Lung (tissue), 12 donors: ENCODE measurements around the gene ADAMTS16. TPM values are rescaled to one million over a fixed set of nuclear protein-coding genes. Genes with fewer than 3 reads are reported as not detected.

Experiments used
- ATAC-seq: fragments of 200-7000 bp; cut with Tn5 transposase; one replicate; pipeline ENCODE4 v1.9.1; 2020; ENCODE audit warnings: moderate number of reproducible peaks; ENCODE audit not compliant: insufficient read depth, low FRiP score
- DNase-seq, 3 donors: peaks; one replicate each; pipeline ENCODE4 v3.0.0-alpha.2; 2013 to 2017
- H3K27ac ChIP-seq, 2 donors: one replicate each; pipeline ENCODE4 v1.5.1; 2013; ENCODE audit warnings: mild to moderate bottlenecking in 2 of 2, moderate library complexity in 2 of 2, control low read depth in 1 of 2, inconsistent platforms in 1 of 2, low read depth in 1 of 2, low read length in 1 of 2
- H3K27me3 ChIP-seq, 3 donors: one replicate each; pipeline ENCODE4 v1.5.1; 2013; ENCODE audit warnings: low read length in 2 of 3; ENCODE audit not compliant: control insufficient read depth in 3 of 3, insufficient read depth in 3 of 3
- H3K36me3 ChIP-seq, 4 donors: one replicate each; pipeline ENCODE4 v1.5.1; 2013; ENCODE audit warnings: low read length in 4 of 4, mild to moderate bottlenecking in 1 of 4, moderate library complexity in 1 of 4; ENCODE audit not compliant: control insufficient read depth in 4 of 4, insufficient read depth in 4 of 4
- H3K4me1 ChIP-seq, 5 donors: one replicate each; pipeline ENCODE4 v1.5.1; 2013; ENCODE audit warnings: low read length in 5 of 5, mild to moderate bottlenecking in 2 of 5, moderate library complexity in 1 of 5; ENCODE audit not compliant: control insufficient read depth in 5 of 5, insufficient read depth in 5 of 5
- H3K4me3 ChIP-seq: one replicate; pipeline ENCODE4 v1.5.1; 2013; ENCODE audit warnings: mild to moderate bottlenecking, control low read depth, moderate library complexity
- H3K9ac ChIP-seq, 2 donors: one replicate each; pipeline ENCODE4 v1.5.1; 2013; ENCODE audit warnings: low read length in 2 of 2, control low read depth in 1 of 2; ENCODE audit not compliant: insufficient read depth in 1 of 2
- H3K9me3 ChIP-seq, 4 donors: one replicate each; pipeline ENCODE4 v1.5.1; 2013; ENCODE audit warnings: low read length in 3 of 4, mild to moderate bottlenecking in 1 of 4, moderate library complexity in 1 of 4; ENCODE audit not compliant: control insufficient read depth in 4 of 4, insufficient read depth in 3 of 4
- CTCF ChIP-seq: IDR thresholded peaks from 2 replicates; pipeline ENCODE4 v1.5.1; 2012; ENCODE audit warnings: mild to moderate bottlenecking; ENCODE audit errors: control extremely low read depth, extremely low read depth
- WGBS, 2 donors: extraction: QIAGEN DNeasy Blood & Tissue Kit; methylation state at CpG; one replicate each; pipeline ENCODE4 v1.1.7; 2013; 5-methylcytosine and 5-hydroxymethylcytosine counted together
- polyA plus RNA-seq, 2 donors: library from polyadenylated mRNA; stranded (reverse); fragments of 200-250 nt; gene quantifications; one replicate each; pipeline ENCODE4 v1.2.1, GENCODE V29; 2013
- total RNA-seq, 2 donors: library from RNA; depleted of rRNA in 1 of 2; stranded (reverse); fragments of >200 nt in 1 of 2; gene quantifications; one replicate each; pipeline ENCODE4 v1.2.1, GENCODE V29; 2014 to 2021
- donor health status: control.
- donor health status: control.
- donor health status: Bipolar disorder and iron deficiency.
- donor health status: healthy.
- donor health status: DM: yes; HTN: yes; CAD: no.

The ADAMTS16 gene
- total and polyA plus RNA-seq, 4 donors: 0.09 to 0.97 TPM; not detected in 2

DNA sequence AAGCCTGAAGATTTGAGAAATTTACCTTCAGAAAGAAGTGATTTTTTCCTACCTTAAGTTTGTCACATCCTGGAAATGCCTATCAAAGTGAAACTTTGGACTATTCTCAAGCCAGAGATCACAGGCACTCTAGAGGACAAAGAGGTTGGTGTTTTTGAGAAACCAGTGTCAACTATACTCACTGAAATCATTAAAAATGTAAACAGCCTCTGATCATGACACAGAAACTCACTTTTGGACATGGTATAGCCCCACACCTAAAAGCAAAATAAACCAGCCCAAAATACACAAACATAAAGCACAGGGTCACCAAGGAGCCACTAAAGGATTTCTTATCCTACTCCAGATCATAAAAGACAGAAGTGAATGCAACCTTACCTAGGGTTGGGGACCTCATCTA lies 216.6 kb downstream of the ADAMTS16 start:
- H3K36me3 ChIP-seq: no peaks in the 10 kb centered on the region
- H3K9me3 ChIP-seq: peaks cover 0 to 2% (median 0%) of the 10 kb centered on the region in 4 donors
- H3K4me1 ChIP-seq: no peaks in the 10 kb centered on the region
- H3K4me3 ChIP-seq: no peak overlapping the region
- ATAC-seq: no peak
- no peak for TF ChIP-seq CTCF
- H3K27ac ChIP-seq: no peak overlapping the region
- no peaks in the 10 kb centered on the region for H3K27me3 ChIP-seq
- H3K9ac ChIP-seq: no peak overlapping the region
- DNase-seq: no peak

GRCh38 chr5:5359618-5360017 lies 219.5 kb downstream of the ADAMTS16 start:
- DNase-seq: no peak
- Histone ChIP-seq H3K4me3 (no peak overlapping the region), H3K36me3 (no peaks in the 10 kb centered on the region), H3K27me3 (no peaks in the 10 kb centered on the region), H3K27ac (no peak overlapping the region), H3K9ac (no peak overlapping the region), H3K9me3 (peaks cover 0 to 2% (median 0%) of the 10 kb centered on the region in 4 donors), H3K4me1 (no peaks in the 10 kb centered on the region)
- WGBS, 2 donors: 87 to 93% methylated on average over 9 of the region's 9 CpGs
- ATAC-seq: no peak
- no peak for TF ChIP-seq CTCF

DNA sequence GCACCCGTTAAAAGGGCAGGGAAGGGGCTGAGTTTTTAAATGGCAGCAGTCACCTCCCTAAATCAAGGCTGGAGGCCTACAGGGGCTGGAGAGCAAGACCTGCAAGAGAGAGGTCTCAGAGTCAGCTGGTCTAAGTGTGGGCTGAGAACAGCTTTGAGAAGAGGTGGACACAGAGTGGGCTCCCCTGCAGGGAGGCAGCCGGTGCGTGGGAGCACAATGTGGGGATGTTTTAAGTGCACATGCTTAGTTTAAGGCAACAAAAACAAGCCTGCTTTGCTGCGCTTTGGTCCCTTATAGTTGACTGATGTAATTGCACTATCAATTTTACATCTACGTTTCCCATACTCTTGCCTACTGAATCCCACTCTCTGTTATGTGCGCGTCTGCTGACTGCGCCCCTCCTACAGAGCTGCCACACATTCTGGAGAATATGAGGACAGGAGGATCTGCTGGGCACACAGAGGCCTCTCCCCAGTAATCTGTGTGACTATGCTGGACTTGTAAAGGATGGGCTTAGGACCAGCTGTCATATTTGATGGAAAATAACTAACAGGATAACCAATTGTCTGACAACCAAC lies 220.3 kb downstream of the ADAMTS16 start:
- peaks cover 0 to 2% (median 0%) of the 10 kb centered on the region in 4 donors for H3K9me3 ChIP-seq
- no peak overlapping the region for H3K4me3 ChIP-seq
- no peak for TF ChIP-seq CTCF
- ATAC-seq (no peak), DNase-seq (no peak)
- WGBS, 2 donors: 90 to 93% methylated on average over 8 of the region's 8 CpGs
- no peaks in the 10 kb centered on the region for H3K27me3 ChIP-seq
- H3K27ac ChIP-seq: no peak overlapping the region
- no peaks in the 10 kb centered on the region for H3K4me1 ChIP-seq
- no peaks in the 10 kb centered on the region for H3K36me3 ChIP-seq
- H3K9ac ChIP-seq: no peak overlapping the region
